AG04449 (cell line): ENCODE results near the gene EGFLAM.

ENCODE experiments used
- CTCF ChIA-PET: fragments of 350-600 bp; formaldehyde crosslinking; extraction: SDS; loops from one replicate; lab custom pipeline; 2021; ENCODE audit warnings: antibody characterized with exemption; lab: Yijun Ruan, JAX
- POLR2A ChIA-PET: fragments of 400-600, 350-600 bp; formaldehyde crosslinking; extraction: SDS; loops from one replicate; lab custom pipeline; 2020; ENCODE audit warnings: antibody characterized with exemption, inconsistent platforms; lab: Yijun Ruan, JAX
- DNase-seq: peaks from one replicate; pipeline ENCODE4 v3.0.0-alpha.2; 2010; ENCODE audit warnings: low read depth, low spot score
- H3K4me3 ChIP-seq: 2 replicates; pipeline ENCODE4 v1.5.1; 2011; ENCODE audit warnings: low read depth, mild to moderate bottlenecking, control low read depth, low read length
- CTCF ChIP-seq: IDR thresholded peaks from one replicate; pipeline ENCODE4 v1.5.1; 2011; ENCODE audit warnings: mild to moderate bottlenecking, moderate library complexity, low read length, control low read depth, inconsistent platforms; ENCODE audit not compliant: insufficient read depth; ENCODE audit errors: missing control alignments

Gene EGFLAM

DNA sequence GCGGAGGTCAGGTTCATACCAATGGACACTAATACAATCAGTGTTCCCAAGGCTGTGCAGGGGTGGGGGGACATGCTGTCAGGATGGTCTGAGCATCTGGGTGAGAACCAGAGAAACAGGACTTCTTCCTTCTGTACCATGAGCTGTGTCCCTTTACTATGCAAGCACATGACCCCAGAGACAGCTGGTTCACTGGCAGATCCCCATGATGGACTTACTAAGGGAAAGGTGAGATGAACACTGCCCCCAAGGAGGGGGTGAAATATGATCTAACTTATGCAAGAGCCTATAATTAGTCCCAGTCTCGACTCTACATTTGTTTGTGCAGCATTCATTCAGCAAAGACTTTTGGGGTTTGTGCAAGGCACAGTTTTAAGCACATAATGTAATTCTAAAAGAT lies 206.7 kb downstream of the EGFLAM start:
- TF ChIP-seq CTCF: no peak
- ChIA-PET POLR2A (interaction anchor here (0.8 kb wide), 1 partner anchor 51 kb away, joined by 3 read pairs; no protein-coding TSS in a partner anchor), CTCF (interaction anchor here (1.0 to 5.2 kb wide), 7 partner anchors 12 to 345 kb away, joined by 3 to 38 read pairs (median 5); no protein-coding TSS in a partner anchor)
- H3K4me3 ChIP-seq: no peak overlapping the region
- no peak for DNase-seq

- CTCF ChIA-PET: interaction anchor here (1.2 to 5.2 kb wide), 6 partner anchors 23 to 344 kb away, joined by 3 to 38 read pairs (median 6); no protein-coding TSS in a partner anchor
- POLR2A ChIA-PET: no interaction called here
- DNase-seq: no peak
- no peak for TF ChIP-seq CTCF
- no peak overlapping the region for H3K4me3 ChIP-seq
These were observed 207.5 kb downstream of the EGFLAM start for GRCh38 chr5:38465702-38466423.

DNA sequence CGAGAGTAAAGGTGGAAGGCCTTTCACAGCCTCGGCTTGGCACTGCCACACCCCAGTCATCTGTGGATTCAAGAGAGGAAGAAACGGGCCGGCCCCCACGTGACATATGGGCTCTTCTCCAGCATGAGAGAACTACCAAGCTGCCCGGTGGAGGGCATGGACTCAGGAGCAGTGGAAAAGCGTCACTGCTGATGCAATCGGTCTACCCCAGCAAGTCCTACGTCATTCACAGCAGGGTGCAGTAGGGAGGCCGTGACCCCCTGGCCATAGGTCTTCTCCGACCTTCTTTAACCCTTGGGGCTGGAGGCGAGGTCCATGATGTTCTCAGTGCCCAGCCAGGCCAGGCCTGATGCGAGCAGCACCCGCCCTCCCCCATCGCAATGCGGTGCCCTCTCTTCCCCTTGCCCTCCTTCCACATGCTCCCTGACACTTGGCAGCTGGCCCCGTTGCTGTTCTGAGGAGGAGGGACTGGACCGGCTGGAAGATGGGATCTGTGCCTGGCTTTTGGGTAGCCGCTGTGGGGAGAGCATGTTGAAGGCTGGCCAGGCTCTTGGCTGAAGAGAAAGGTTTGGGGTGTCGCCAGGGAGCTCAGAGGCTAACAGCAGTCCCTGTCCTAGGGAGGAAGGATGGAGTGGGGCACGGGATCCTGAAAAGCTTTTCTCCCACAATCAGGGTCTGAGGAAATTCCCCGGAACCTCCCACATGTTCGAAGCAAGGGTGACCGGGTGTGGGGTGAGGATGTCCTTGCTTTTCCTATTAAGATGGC lies 208.2 kb downstream of the EGFLAM start:
- no peak for TF ChIP-seq CTCF
- ChIA-PET POLR2A (no interaction called here), CTCF (interaction anchor here (1.2 to 4.2 kb wide), 5 partner anchors 13 to 316 kb away, joined by 3 to 22 read pairs (median 5); no protein-coding TSS in a partner anchor)
- no peak overlapping the region for H3K4me3 ChIP-seq
- no peak for DNase-seq

DNA sequence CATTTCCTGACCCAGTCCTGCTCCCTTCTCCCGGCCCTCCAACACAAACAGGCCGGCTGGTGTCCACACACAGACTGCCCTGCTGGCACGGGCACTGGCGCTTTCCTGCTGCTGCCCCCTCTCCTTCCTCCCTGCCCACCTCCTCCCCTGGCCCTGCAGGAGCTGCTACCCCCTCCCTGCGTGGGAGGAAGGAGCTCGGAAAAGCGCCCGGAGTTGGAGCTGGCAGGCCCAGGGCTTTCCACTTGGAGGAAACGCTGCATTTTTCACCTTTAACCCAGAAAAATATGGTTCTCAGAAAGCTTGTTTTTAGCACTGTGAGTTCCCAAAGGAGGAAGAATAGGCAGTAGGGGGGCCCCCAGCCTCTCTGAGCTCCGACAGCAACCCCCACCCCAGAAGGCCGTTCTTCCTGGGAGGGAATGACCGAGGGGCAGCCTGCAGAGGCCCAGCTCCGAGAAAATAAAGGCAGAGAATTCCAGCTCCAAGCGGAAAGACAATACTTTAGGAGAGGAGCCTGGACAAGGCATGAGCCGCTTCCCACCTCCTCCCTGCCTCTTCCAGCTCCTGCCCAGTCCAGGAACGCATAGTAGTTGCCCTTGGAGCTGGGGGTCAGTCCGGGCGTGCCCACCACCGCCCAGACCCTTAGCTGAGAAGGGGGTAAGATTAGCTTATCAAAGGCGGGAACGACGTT lies 209.1 kb downstream of the EGFLAM start:
- no peak overlapping the region for H3K4me3 ChIP-seq
- CTCF ChIA-PET: interaction anchor here (0.6 to 4.2 kb wide), 8 partner anchors 13 to 341 kb away, joined by 3 to 22 read pairs (median 4); no protein-coding TSS in a partner anchor
- POLR2A ChIA-PET: interaction anchor here (0.5 kb wide), 1 partner anchor 21 kb away, joined by 3 read pairs; no protein-coding TSS in a partner anchor
- no peak for TF ChIP-seq CTCF
- no peak for DNase-seq

- POLR2A ChIA-PET: no interaction called here
- H3K4me3 ChIP-seq: no peak overlapping the region
- TF ChIP-seq CTCF: no peak
- peak; percentile 70 for DNase-seq
- CTCF ChIA-PET: interaction anchor here (1.1 to 4.2 kb wide), 9 partner anchors 8 to 341 kb away, joined by 3 to 22 read pairs (median 3); no protein-coding TSS in a partner anchor
These were observed 209.9 kb downstream of the EGFLAM start for GRCh38 chr5:38468202-38468673.
